K562 (cell line): ENCODE measurements around the gene DAG1. TPM values are rescaled to one million over a fixed set of nuclear protein-coding genes. Genes with fewer than 3 reads are reported as not detected.

Experiments
- CXXC5 ChIP-seq: fragments of 250-450 bp; sonication (Bioruptor Pico); IDR thresholded peaks from 2 replicates; pipeline ENCODE4 v1.8.0; 2022; ENCODE audit warnings: inconsistent platforms, mild to moderate bottlenecking, moderate library complexity
- ESRRA ChIP-seq: fragments of 450-650 bp; IDR thresholded peaks from 2 replicates; pipeline ENCODE4 v1.6.1; 2014; ENCODE audit warnings: low read depth, mild to moderate bottlenecking, moderate library complexity, borderline replicate concordance
- FOXM1 ChIP-seq, 2 experiments: fragments of 450-650 bp in 1 of 2; sonication (generic) in 1 of 2; formaldehyde crosslinking in 1 of 2; IDR thresholded peaks; 2 replicates each; pipeline versions ENCODE4 v1.6.1 to v1.9.0; 2017 to 2022; ENCODE audit warnings: low read depth in 2 of 2, mild to moderate bottlenecking in 2 of 2, missing genetic modification reagents in 1 of 2, moderate library complexity in 1 of 2
- MXI1 ChIP-seq: IDR thresholded peaks from 2 replicates; pipeline ENCODE4 v1.6.1; 2011; ENCODE audit warnings: low read depth, mild to moderate bottlenecking, improper control_type of control experiment, low read length
- NBN ChIP-seq: fragments of 450-650 bp; IDR thresholded peaks from 2 replicates; pipeline ENCODE4 v1.6.1; 2016; ENCODE audit warnings: low read depth, mild to moderate bottlenecking
- SIN3A ChIP-seq, 2 experiments: fragments of 150-350 bp in 1 of 2; IDR thresholded peaks; 2 replicates each; pipeline ENCODE4 v1.6.1; 2011 to 2016; ENCODE audit warnings: borderline replicate concordance in 2 of 2, low read depth in 2 of 2, low read length in 2 of 2, mild to moderate bottlenecking in 2 of 2, moderate library complexity in 2 of 2; ENCODE audit not compliant: control insufficient read depth in 1 of 2
- SLC30A9 ChIP-seq: fragments of 250-450 bp; sonication (Bioruptor Pico); IDR thresholded peaks from 2 replicates; pipeline ENCODE4 v1.8.0; 2022; ENCODE audit warnings: mild to moderate bottlenecking, moderate library complexity
- SMAD4 ChIP-seq: fragments of 250-450 bp; sonication (Bioruptor Pico); conservative IDR thresholded peaks from 2 replicates; pipeline ENCODE4 v1.8.0; 2021; ENCODE audit warnings: inconsistent platforms, mild to moderate bottlenecking, moderate library complexity
- ZNF347 ChIP-seq: fragments of 450-650 bp; formaldehyde crosslinking; IDR thresholded peaks from 2 replicates; pipeline ENCODE4 v1.4.0; 2020; ENCODE audit warnings: low read depth, mild to moderate bottlenecking, moderate library complexity
- ZNF431 ChIP-seq: sonication (generic); formaldehyde crosslinking; IDR thresholded peaks from 2 replicates; pipeline ENCODE4 v1.8.0; 2022; ENCODE audit warnings: mild to moderate bottlenecking, missing genetic modification reagents
- ZNF561 ChIP-seq: fragments of 450-650 bp; formaldehyde crosslinking; conservative IDR thresholded peaks from 2 replicates; pipeline ENCODE4 v1.4.0; 2020; ENCODE audit warnings: mild to moderate bottlenecking, moderate library complexity
- ZNF717 ChIP-seq: fragments of 250-450 bp; sonication (Bioruptor Pico); IDR thresholded peaks from 2 replicates; pipeline ENCODE4 v1.5.0; 2021
- polyA plus RNA-seq, 8 experiments: library from polyadenylated mRNA; depleted of rRNA in 4 of 8; stranded (reverse) in 5 of 8; unstranded in 3 of 8; fragments of >200 nt; fragmentation: Nextera tagmentation in 2 of 8; fragmentation: Illumina TruSeq in 1 of 8; extraction: Ambion mirVana in 2 of 8; extraction: Trizol in 1 of 8; gene quantifications; 2 replicates each; pipeline versions ENCODE4 v1.2.1 to v1.2.3, GENCODE V29; 2011 to 2014; ENCODE audit warnings: inconsistent platforms in 1 of 8, missing spikeins in 1 of 8
- total RNA-seq, 7 experiments: library from RNA; depleted of rRNA in 6 of 7; stranded (reverse); fragments of >200 nt in 6 of 7; fragmentation: Illumina TruSeq in 2 of 7; extraction: Trizol in 2 of 7; gene quantifications; 2 replicates each; pipeline versions ENCODE4 v1.2.1 to v1.2.3, GENCODE V29; 2011 to 2021; ENCODE audit warnings: low replicate concordance in 1 of 7
- TF ChIP-seq, protein P1 (sequence below): sonication (generic); formaldehyde crosslinking; IDR thresholded peaks from 2 replicates; pipeline ENCODE4 v1.8.1; 2023; ENCODE audit warnings: mild to moderate bottlenecking, missing genetic modification reagents
- TF ChIP-seq, protein P2 (sequence below): sonication (generic); formaldehyde crosslinking; IDR thresholded peaks from 2 replicates; pipeline ENCODE4 v1.8.1; 2023; ENCODE audit warnings: missing genetic modification reagents, mild to moderate bottlenecking, borderline replicate concordance

Gene DAG1
- total and polyA plus RNA-seq, 9 of the 15 experiments (the other 6 are each of a cell fraction or from before 2014, with no cell fraction given) = 0.29 to 19.6 (median 8.2) TPM

GRCh38 chr3:49470714-49471420 lies 800 bp downstream of the DAG1 start (continued):
- TF ChIP-seq, protein P1, sequence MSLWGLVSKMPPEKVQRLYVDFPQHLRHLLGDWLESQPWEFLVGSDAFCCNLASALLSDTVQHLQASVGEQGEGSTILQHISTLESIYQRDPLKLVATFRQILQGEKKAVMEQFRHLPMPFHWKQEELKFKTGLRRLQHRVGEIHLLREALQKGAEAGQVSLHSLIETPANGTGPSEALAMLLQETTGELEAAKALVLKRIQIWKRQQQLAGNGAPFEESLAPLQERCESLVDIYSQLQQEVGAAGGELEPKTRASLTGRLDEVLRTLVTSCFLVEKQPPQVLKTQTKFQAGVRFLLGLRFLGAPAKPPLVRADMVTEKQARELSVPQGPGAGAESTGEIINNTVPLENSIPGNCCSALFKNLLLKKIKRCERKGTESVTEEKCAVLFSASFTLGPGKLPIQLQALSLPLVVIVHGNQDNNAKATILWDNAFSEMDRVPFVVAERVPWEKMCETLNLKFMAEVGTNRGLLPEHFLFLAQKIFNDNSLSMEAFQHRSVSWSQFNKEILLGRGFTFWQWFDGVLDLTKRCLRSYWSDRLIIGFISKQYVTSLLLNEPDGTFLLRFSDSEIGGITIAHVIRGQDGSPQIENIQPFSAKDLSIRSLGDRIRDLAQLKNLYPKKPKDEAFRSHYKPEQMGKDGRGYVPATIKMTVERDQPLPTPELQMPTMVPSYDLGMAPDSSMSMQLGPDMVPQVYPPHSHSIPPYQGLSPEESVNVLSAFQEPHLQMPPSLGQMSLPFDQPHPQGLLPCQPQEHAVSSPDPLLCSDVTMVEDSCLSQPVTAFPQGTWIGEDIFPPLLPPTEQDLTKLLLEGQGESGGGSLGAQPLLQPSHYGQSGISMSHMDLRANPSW (CRISPR knock-in tag) = no peak
- TF ChIP-seq, protein P2, sequence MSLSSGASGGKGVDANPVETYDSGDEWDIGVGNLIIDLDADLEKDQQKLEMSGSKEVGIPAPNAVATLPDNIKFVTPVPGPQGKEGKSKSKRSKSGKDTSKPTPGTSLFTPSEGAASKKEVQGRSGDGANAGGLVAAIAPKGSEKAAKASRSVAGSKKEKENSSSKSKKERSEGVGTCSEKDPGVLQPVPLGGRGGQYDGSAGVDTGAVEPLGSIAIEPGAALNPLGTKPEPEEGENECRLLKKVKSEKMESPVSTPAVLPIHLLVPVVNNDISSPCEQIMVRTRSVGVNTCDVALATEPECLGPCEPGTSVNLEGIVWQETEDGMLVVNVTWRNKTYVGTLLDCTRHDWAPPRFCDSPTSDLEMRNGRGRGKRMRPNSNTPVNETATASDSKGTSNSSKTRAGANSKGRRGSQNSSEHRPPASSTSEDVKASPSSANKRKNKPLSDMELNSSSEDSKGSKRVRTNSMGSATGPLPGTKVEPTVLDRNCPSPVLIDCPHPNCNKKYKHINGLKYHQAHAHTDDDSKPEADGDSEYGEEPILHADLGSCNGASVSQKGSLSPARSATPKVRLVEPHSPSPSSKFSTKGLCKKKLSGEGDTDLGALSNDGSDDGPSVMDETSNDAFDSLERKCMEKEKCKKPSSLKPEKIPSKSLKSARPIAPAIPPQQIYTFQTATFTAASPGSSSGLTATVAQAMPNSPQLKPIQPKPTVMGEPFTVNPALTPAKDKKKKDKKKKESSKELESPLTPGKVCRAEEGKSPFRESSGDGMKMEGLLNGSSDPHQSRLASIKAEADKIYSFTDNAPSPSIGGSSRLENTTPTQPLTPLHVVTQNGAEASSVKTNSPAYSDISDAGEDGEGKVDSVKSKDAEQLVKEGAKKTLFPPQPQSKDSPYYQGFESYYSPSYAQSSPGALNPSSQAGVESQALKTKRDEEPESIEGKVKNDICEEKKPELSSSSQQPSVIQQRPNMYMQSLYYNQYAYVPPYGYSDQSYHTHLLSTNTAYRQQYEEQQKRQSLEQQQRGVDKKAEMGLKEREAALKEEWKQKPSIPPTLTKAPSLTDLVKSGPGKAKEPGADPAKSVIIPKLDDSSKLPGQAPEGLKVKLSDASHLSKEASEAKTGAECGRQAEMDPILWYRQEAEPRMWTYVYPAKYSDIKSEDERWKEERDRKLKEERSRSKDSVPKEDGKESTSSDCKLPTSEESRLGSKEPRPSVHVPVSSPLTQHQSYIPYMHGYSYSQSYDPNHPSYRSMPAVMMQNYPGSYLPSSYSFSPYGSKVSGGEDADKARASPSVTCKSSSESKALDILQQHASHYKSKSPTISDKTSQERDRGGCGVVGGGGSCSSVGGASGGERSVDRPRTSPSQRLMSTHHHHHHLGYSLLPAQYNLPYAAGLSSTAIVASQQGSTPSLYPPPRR (CRISPR knock-in tag) = no peak
- TF ChIP-seq MXI1 = no peak
- TF ChIP-seq NBN = no peak
- no peak for TF ChIP-seq CXXC5
- no peak for TF ChIP-seq ZNF561 (CRISPR knock-in tag)
- TF ChIP-seq ZNF347 = no peak
- TF ChIP-seq SMAD4 (CRISPR knock-in tag) = 0 out of 2 replicates have a peak, but pooled peaks have one; percentile 2
- no peak for TF ChIP-seq ESRRA
- TF ChIP-seq FOXM1 (IDR thresholded peaks at IDR 0.05; ENCODE audit: low read depth) = no peak
- peak; percentile 64; the same call in 1 of the 2 replicates for TF ChIP-seq FOXM1 (CRISPR knock-in tag; IDR thresholded peaks at IDR 0.05; ENCODE audit: low read depth)
- no peak for TF ChIP-seq ZNF717 (CRISPR knock-in tag)
- no peak for TF ChIP-seq SLC30A9 (CRISPR knock-in tag)
- TF ChIP-seq ZNF431 (CRISPR knock-in tag) = no peak
- TF ChIP-seq SIN3A (IDR thresholded peaks at IDR 0.05; ENCODE audit: borderline replicate concordance in 2 of 2, control insufficient read depth in 1 of 2, low read depth in 2 of 2, low read length in 2 of 2) = 0 out of 4 replicates have a peak, but pooled peaks of 1 of the 2 experiments have one; percentile 9
